Measurements from ENCODE around the gene RABGGTA.
"Not testable (repeated sequence)": the region's sequence is repeated elsewhere in the genome, so short reads cannot be mapped to it uniquely, and the experiment has no call there.

Gene RABGGTA

DNA sequence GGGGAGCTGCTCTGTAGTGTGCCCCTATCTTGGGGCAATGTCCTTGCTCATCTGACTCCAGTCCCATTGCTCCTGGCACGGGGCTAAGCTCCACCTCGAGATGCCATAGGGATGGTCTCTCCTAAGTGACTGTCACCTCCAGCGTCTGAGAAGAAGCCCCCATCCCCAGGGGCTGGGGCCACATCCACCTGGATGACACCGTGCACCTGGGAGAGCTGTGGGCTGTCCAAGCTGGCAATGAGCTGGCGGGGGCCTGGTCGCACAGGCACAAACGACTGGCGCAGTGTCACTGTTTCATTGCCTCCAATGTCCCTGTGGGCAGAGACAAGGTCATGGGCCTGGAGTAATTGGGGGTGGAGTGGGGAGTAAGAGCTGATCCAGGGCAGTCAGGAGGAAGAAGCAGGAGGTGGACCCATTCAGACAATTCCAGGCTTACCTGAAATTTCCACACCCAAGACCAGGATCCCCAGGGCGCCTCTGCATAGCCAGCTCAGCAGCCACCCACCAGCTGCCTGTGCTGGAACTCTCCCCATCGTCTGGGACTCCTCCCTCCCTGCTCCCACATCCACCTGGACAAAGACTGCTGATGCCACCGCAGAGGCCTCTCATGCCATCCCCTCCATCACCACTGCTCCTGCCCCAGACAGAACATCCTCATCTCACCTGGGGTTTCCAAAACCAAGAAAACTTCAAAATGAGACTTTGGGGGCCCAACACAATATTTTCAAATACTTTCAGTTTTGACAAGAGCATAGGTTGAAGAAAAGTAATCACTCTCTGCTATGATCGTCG, 22.0 kb downstream of the RABGGTA start:
- Histone ChIP-seq H3K4me3 (replicated peaks; ENCODE audit: insufficient read depth, low read length) (no peak overlapping the region), H3K27me3 (ENCODE audit: insufficient read depth, poor library complexity, severe bottlenecking) (no peaks in the 10 kb centered on the region), H3K27ac (replicated peaks) (no peak overlapping the region)
- TF ChIP-seq REST (IDR thresholded peaks at IDR 0.05; ENCODE audit: insufficient replicate concordance, low read depth) (no peak), GABPA (IDR thresholded peaks at IDR 0.05; ENCODE audit: low read depth) (no peak)
- TF ChIP-seq, protein P1, sequence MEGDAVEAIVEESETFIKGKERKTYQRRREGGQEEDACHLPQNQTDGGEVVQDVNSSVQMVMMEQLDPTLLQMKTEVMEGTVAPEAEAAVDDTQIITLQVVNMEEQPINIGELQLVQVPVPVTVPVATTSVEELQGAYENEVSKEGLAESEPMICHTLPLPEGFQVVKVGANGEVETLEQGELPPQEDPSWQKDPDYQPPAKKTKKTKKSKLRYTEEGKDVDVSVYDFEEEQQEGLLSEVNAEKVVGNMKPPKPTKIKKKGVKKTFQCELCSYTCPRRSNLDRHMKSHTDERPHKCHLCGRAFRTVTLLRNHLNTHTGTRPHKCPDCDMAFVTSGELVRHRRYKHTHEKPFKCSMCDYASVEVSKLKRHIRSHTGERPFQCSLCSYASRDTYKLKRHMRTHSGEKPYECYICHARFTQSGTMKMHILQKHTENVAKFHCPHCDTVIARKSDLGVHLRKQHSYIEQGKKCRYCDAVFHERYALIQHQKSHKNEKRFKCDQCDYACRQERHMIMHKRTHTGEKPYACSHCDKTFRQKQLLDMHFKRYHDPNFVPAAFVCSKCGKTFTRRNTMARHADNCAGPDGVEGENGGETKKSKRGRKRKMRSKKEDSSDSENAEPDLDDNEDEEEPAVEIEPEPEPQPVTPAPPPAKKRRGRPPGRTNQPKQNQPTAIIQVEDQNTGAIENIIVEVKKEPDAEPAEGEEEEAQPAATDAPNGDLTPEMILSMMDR (IDR thresholded peaks at IDR 0.05; ENCODE audit: insufficient read depth, low read length), result no peak
- DNase-seq (ENCODE audit: low read depth in 1 of 2, low spot score in 1 of 2), result no peak

DNA sequence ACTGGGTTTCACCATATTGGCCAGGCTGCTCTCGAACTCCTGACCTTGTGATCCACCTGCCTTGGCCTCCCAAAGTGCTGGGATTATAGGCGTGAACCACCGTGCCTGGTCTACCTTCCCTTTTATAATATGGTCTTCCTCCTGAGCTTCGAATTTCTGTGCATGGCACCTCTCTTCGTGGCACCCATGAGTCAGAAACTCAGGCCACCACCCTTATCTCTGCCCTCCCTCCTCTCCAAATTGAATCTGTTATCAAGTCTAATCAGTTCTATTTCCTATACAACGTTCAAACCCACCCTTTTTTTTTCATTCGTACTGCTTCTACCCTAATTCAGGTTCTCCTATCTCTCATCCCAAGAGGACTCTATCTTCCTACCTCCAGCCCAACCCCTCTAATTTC, 24.0 kb downstream of the RABGGTA start:
- Histone ChIP-seq H3K27ac (replicated peaks) (no peak overlapping the region), H3K4me3 (replicated peaks; ENCODE audit: insufficient read depth, low read length) (no peak overlapping the region), H3K27me3 (ENCODE audit: insufficient read depth, poor library complexity, severe bottlenecking) (no peaks in the 10 kb centered on the region)
- TF ChIP-seq REST (IDR thresholded peaks at IDR 0.05; ENCODE audit: insufficient replicate concordance, low read depth) (no peak), POLR2AphosphoS5 (IDR thresholded peaks at IDR 0.05; ENCODE audit: low read depth) (no peak), SPI1 (IDR thresholded peaks at IDR 0.05; ENCODE audit: borderline replicate concordance, low read depth) (no peak), GABPA (IDR thresholded peaks at IDR 0.05; ENCODE audit: low read depth) (no peak)
- TF ChIP-seq, protein P1 (IDR thresholded peaks at IDR 0.05; ENCODE audit: insufficient read depth, low read length), result no peak
- no peak for DNase-seq (ENCODE audit: low read depth in 1 of 2, low spot score in 1 of 2)

GRCh38 chr14:24246765-24247212, 24.6 kb downstream of the RABGGTA start:
- Histone ChIP-seq H3K27me3 (ENCODE audit: insufficient read depth, poor library complexity, severe bottlenecking) (no peaks in the 10 kb centered on the region), H3K4me3 (replicated peaks; ENCODE audit: insufficient read depth, low read length) (no peak overlapping the region), H3K27ac (replicated peaks) (no peak overlapping the region)
- no peak for DNase-seq (ENCODE audit: low read depth in 1 of 2, low spot score in 1 of 2)
- no peak for TF ChIP-seq REST (IDR thresholded peaks at IDR 0.05; ENCODE audit: insufficient replicate concordance, low read depth)
- TF ChIP-seq POLR2AphosphoS5 (IDR thresholded peaks at IDR 0.05; ENCODE audit: low read depth), result no peak
- TF ChIP-seq SPI1 (IDR thresholded peaks at IDR 0.05; ENCODE audit: borderline replicate concordance, low read depth), result no peak
- no peak for TF ChIP-seq GABPA (IDR thresholded peaks at IDR 0.05; ENCODE audit: low read depth)
- TF ChIP-seq, protein P1 (IDR thresholded peaks at IDR 0.05; ENCODE audit: insufficient read depth, low read length), result no peak

DNA sequence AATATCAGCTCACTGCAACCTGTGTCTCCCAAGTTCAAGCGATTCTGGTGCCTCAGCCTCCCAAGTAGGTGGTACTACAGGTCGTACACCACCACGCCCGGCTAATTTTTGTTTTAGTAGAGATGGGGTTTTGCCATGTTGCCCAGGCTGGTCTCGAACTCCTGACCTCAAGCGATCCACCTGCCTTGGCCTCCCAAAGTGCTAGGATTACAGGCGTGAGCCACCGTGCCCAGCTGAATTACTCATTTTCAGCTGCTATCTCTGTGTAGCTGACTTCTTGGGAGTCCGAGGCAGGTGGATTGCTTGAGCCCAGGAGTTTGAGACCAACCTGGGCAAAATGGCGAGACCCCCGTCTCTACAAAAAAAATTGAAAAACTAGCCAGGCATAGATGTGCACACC, 26.0 kb downstream of the RABGGTA start:
- not testable (repeated sequence) for H3K27me3 ChIP-seq (ENCODE audit: insufficient read depth, poor library complexity, severe bottlenecking); H3K4me3 ChIP-seq (replicated peaks; ENCODE audit: insufficient read depth, low read length); DNase-seq (ENCODE audit: low read depth in 1 of 2, low spot score in 1 of 2); H3K27ac ChIP-seq (replicated peaks)
